ENCODE data around the gene NOL6. TPM values are rescaled to one million over a fixed set of nuclear protein-coding genes. Genes with fewer than 3 reads are reported as not detected.

Gene NOL6
- total and polyA plus RNA-seq, 10 of the 15 experiments (the other 5 are each of a cell fraction or from before 2014, with no cell fraction given) = 8.3 to 53.2 (median 33.1) TPM

- Histone ChIP-seq H3K9me3 (replicated peaks; ENCODE audit: control insufficient read depth, insufficient read depth, low read length) (no peaks in the 10 kb centered on the region), H3K4me1 (ENCODE audit: control insufficient read depth, insufficient read depth, low read length) (peaks cover 7% of the 10 kb centered on the region), H2AFZ (ENCODE audit: control insufficient read depth, low read depth, low read length) (no peak overlapping the region), H3K4me2 (ENCODE audit: control insufficient read depth, insufficient read depth) (no peak overlapping the region), H3K79me2 (ENCODE audit: control insufficient read depth, insufficient read depth, low read length) (peaks cover 8% of the 10 kb centered on the region), H4K20me1 (ENCODE audit: control insufficient read depth, insufficient read depth) (no peaks in the 10 kb centered on the region), H3K27ac (ENCODE audit: control insufficient read depth, insufficient read depth) (no peak overlapping the region), H3K4me3 (no peak overlapping the region), H3K36me3 (ENCODE audit: control insufficient read depth in 2 of 2, insufficient read depth in 2 of 2, low read length in 1 of 2) (peaks cover 37 to 55% of the 10 kb centered on the region in 2 experiments), H3K27me3 (replicated peaks in 1 of 2; ENCODE audit: control insufficient read depth in 2 of 2, insufficient read depth in 2 of 2, low read length in 1 of 2) (no peaks in the 10 kb centered on the region), H3K9ac (ENCODE audit: control insufficient read depth, insufficient read depth, low read length) (no peak overlapping the region)
- ChIA-PET CTCF (interaction anchor here (1.2 to 14.3 kb wide), 18 partner anchors 8 to 184 kb away, joined by 3 to 154 read pairs (median 10); partner anchors contain the start of gene AQP3), POLR2A (no interaction called here), SMC1A (ENCODE audit: uncharacterized antibody, unreplicated experiment) (interaction anchor here (0.6 to 2.6 kb wide), 9 partner anchors 8 to 180 kb away, joined by 3 to 17 read pairs (median 4); no protein-coding TSS in a partner anchor), RAD21 (ENCODE audit: unreplicated experiment) (interaction anchor here (0.9 to 3.8 kb wide), 7 partner anchors 9 to 180 kb away, joined by 4 to 39 read pairs (median 9); no protein-coding TSS in a partner anchor)
- in situ Hi-C loops (cut with MboI) (no loop called here), intact Hi-C loops (cut with micrococcal nuclease; ENCODE audit: unreplicated experiment) (no loop called here)
- FAIRE-seq = no peak
- 96% methylated on average over 7 of the region's 7 CpGs for WGBS (ENCODE audit: insufficient coverage, insufficient replicate concordance, low lambda C conversion rate, missing lambda C conversion rate)
- ATAC-seq = no peak
- no peak for DNase-seq (ENCODE audit: low read depth, low spot score)
- BruUV-seq (replicated peaks) = no TSS peak
- no peak for TF ChIP-seq CBFB (IDR thresholded peaks at IDR 0.05; ENCODE audit: low read depth)
- TF ChIP-seq MYB (IDR thresholded peaks at IDR 0.05; ENCODE audit: borderline replicate concordance, low read depth, low read length) = no peak
- TF ChIP-seq ZBED1 (IDR thresholded peaks at IDR 0.05; ENCODE audit: borderline replicate concordance) = no peak
- TF ChIP-seq BMI1 (IDR thresholded peaks at IDR 0.05; ENCODE audit: borderline replicate concordance) = no peak
- TF ChIP-seq POLR2AphosphoS5 (IDR thresholded peaks at IDR 0.05; ENCODE audit: low read length) = no peak
- TF ChIP-seq CREB1 (IDR thresholded peaks at IDR 0.05; ENCODE audit: low read depth) = no peak
- TF ChIP-seq ASH2L (IDR thresholded peaks at IDR 0.05; ENCODE audit: borderline replicate concordance, low read depth) = no peak
- no peak for TF ChIP-seq ZBTB40 (IDR thresholded peaks at IDR 0.05; ENCODE audit: borderline replicate concordance)
- no peak for TF ChIP-seq IRF3 (IDR thresholded peaks at IDR 0.05)
- TF ChIP-seq SUZ12 (IDR thresholded peaks at IDR 0.05; ENCODE audit: unreplicated experiment) = no peak
- TF ChIP-seq, protein P1, sequence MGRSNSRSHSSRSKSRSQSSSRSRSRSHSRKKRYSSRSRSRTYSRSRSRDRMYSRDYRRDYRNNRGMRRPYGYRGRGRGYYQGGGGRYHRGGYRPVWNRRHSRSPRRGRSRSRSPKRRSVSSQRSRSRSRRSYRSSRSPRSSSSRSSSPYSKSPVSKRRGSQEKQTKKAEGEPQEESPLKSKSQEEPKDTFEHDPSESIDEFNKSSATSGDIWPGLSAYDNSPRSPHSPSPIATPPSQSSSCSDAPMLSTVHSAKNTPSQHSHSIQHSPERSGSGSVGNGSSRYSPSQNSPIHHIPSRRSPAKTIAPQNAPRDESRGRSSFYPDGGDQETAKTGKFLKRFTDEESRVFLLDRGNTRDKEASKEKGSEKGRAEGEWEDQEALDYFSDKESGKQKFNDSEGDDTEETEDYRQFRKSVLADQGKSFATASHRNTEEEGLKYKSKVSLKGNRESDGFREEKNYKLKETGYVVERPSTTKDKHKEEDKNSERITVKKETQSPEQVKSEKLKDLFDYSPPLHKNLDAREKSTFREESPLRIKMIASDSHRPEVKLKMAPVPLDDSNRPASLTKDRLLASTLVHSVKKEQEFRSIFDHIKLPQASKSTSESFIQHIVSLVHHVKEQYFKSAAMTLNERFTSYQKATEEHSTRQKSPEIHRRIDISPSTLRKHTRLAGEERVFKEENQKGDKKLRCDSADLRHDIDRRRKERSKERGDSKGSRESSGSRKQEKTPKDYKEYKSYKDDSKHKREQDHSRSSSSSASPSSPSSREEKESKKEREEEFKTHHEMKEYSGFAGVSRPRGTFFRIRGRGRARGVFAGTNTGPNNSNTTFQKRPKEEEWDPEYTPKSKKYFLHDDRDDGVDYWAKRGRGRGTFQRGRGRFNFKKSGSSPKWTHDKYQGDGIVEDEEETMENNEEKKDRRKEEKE (IDR thresholded peaks at IDR 0.05) = no peak
- no peak for TF ChIP-seq CHD1 (IDR thresholded peaks at IDR 0.05; ENCODE audit: low read depth, low read length)
- no peak for TF ChIP-seq ATF7 (IDR thresholded peaks at IDR 0.05; ENCODE audit: low read depth)
- TF ChIP-seq, protein P2, sequence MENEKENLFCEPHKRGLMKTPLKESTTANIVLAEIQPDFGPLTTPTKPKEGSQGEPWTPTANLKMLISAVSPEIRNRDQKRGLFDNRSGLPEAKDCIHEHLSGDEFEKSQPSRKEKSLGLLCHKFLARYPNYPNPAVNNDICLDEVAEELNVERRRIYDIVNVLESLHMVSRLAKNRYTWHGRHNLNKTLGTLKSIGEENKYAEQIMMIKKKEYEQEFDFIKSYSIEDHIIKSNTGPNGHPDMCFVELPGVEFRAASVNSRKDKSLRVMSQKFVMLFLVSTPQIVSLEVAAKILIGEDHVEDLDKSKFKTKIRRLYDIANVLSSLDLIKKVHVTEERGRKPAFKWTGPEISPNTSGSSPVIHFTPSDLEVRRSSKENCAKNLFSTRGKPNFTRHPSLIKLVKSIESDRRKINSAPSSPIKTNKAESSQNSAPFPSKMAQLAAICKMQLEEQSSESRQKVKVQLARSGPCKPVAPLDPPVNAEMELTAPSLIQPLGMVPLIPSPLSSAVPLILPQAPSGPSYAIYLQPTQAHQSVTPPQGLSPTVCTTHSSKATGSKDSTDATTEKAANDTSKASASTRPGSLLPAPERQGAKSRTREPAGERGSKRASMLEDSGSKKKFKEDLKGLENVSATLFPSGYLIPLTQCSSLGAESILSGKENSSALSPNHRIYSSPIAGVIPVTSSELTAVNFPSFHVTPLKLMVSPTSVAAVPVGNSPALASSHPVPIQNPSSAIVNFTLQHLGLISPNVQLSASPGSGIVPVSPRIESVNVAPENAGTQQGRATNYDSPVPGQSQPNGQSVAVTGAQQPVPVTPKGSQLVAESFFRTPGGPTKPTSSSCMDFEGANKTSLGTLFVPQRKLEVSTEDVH (IDR thresholded peaks at IDR 0.05; ENCODE audit: low read depth, partially characterized antibody) = no peak
Observed at GRCh38 chr9:33467526-33467925, 6.2 kb downstream of the NOL6 start.

Data from GM12878 (cell line).